HAP-1 (cell line): ENCODE results near the gene TBRG4.

Experiments used
- DNase-seq, 2 experiments: peaks; one replicate each; pipeline ENCODE4 v3.0.0-alpha.2; 2016 to 2020; ENCODE audit warnings: low spot score in 2 of 2
- H3K27me3 ChIP-seq: fragments of 250-450 bp; sonication (Bioruptor Pico); 2 replicates; pipeline ENCODE4 v1.5.1; 2020; ENCODE audit warnings: low read depth, mild to moderate bottlenecking, moderate library complexity
- H3K36me3 ChIP-seq: fragments of 250-450 bp; sonication (Bioruptor Pico); replicated peaks from 2 replicates; pipeline ENCODE4 v1.5.1; 2020; ENCODE audit warnings: mild to moderate bottlenecking
- H3K4me1 ChIP-seq: fragments of 250-450 bp; sonication (Bioruptor Pico); 2 replicates; pipeline ENCODE4 v1.5.1; 2020; ENCODE audit warnings: mild to moderate bottlenecking
- H3K4me3 ChIP-seq: fragments of 250-450 bp; sonication (Bioruptor Pico); 2 replicates; pipeline ENCODE4 v1.5.1; 2020; ENCODE audit warnings: mild to moderate bottlenecking, moderate library complexity
- H3K9me3 ChIP-seq: fragments of 250-450 bp; sonication (Bioruptor Pico); 2 replicates; pipeline ENCODE4 v1.5.1; 2020; ENCODE audit warnings: mild to moderate bottlenecking, moderate library complexity
- in situ Hi-C: fragments of 300-500 bp; cut with MboI; formaldehyde crosslinking; loops from 3 replicates; pipeline ENCODE4 v1.14.3; 2020; ENCODE audit warnings: low sequenced_read_pairs, inconsistent platforms, mixed read lengths

TBRG4 gene

GRCh38 chr7:45151967-45152366, 40.5 kb upstream of the TBRG4 start:
- H3K4me3 ChIP-seq, result no peak overlapping the region
- in situ Hi-C loops, result loop anchor here (5.0 to 10.0 kb wide), 2 partner anchors 110 to 703 kb away; no protein-coding TSS in a partner anchor
- H3K27me3 ChIP-seq, result 0 out of 2 replicates have a peak, but pooled peaks cover under 1% of the 10 kb centered on the region
- H3K9me3 ChIP-seq, result no peaks in the 10 kb centered on the region
- DNase-seq, result no peak
- H3K36me3 ChIP-seq, result no peaks in the 10 kb centered on the region
- no peaks in the 10 kb centered on the region; the same call in 1 of the 2 replicates for H3K4me1 ChIP-seq

GRCh38 chr7:45151131-45151684, 39.7 kb upstream of the TBRG4 start:
- no peak for DNase-seq
- Histone ChIP-seq H3K9me3 (no peaks in the 10 kb centered on the region), H3K4me1 (no peaks in the 10 kb centered on the region; the same call in 1 of the 2 replicates), H3K27me3 (no peaks in the 10 kb centered on the region), H3K4me3 (no peak overlapping the region), H3K36me3 (no peaks in the 10 kb centered on the region)
- in situ Hi-C loops, result loop anchor here (5.0 to 10.0 kb wide), 2 partner anchors 111 to 704 kb away; no protein-coding TSS in a partner anchor

- Histone ChIP-seq H3K36me3 (no peaks in the 10 kb centered on the region), H3K27me3 (no peaks in the 10 kb centered on the region), H3K4me1 (no peaks in the 10 kb centered on the region; the same call in 1 of the 2 replicates), H3K9me3 (no peaks in the 10 kb centered on the region), H3K4me3 (no peak overlapping the region)
- no peak for DNase-seq
- in situ Hi-C loops, result loop anchor here (5.0 to 10.0 kb wide), 2 partner anchors 112 to 705 kb away; no protein-coding TSS in a partner anchor
Measured at GRCh38 chr7:45150199-45150598, 38.7 kb upstream of the TBRG4 start.

GRCh38 chr7:45149606-45150005, 38.1 kb upstream of the TBRG4 start:
- in situ Hi-C loops, result loop anchor here (5.0 to 10.0 kb wide), 2 partner anchors 113 to 705 kb away; no protein-coding TSS in a partner anchor
- no peaks in the 10 kb centered on the region for H3K27me3 ChIP-seq
- no peaks in the 10 kb centered on the region for H3K36me3 ChIP-seq
- no peaks in the 10 kb centered on the region; the same call in 1 of the 2 replicates for H3K4me1 ChIP-seq
- H3K9me3 ChIP-seq, result no peaks in the 10 kb centered on the region
- no peak for DNase-seq
- no peak overlapping the region for H3K4me3 ChIP-seq

- Histone ChIP-seq H3K36me3 (no peaks in the 10 kb centered on the region), H3K4me3 (no peak overlapping the region), H3K27me3 (no peaks in the 10 kb centered on the region), H3K4me1 (no peaks in the 10 kb centered on the region), H3K9me3 (no peaks in the 10 kb centered on the region)
- DNase-seq, result no peak
- in situ Hi-C loops, result no loop called here
Measured at GRCh38 chr7:45148653-45148973, 37.1 kb upstream of the TBRG4 start.

GRCh38 chr7:45147858-45148652, 36.6 kb upstream of the TBRG4 start:
- in situ Hi-C loops, result no loop called here
- no peaks in the 10 kb centered on the region for H3K9me3 ChIP-seq
- H3K36me3 ChIP-seq, result no peaks in the 10 kb centered on the region
- H3K4me3 ChIP-seq, result no peak overlapping the region
- H3K27me3 ChIP-seq, result no peaks in the 10 kb centered on the region
- DNase-seq, result no peak
- no peaks in the 10 kb centered on the region for H3K4me1 ChIP-seq

GRCh38 chr7:45146531-45147379, 35.3 kb upstream of the TBRG4 start:
- no peaks in the 10 kb centered on the region for H3K27me3 ChIP-seq
- H3K36me3 ChIP-seq, result no peaks in the 10 kb centered on the region
- H3K4me3 ChIP-seq, result no peak overlapping the region
- H3K9me3 ChIP-seq, result no peaks in the 10 kb centered on the region
- in situ Hi-C loops, result no loop called here
- H3K4me1 ChIP-seq, result no peaks in the 10 kb centered on the region
- DNase-seq, result no peak

- no peaks in the 10 kb centered on the region for H3K9me3 ChIP-seq
- no peak overlapping the region for H3K4me3 ChIP-seq
- in situ Hi-C loops, result no loop called here
- no peaks in the 10 kb centered on the region for H3K36me3 ChIP-seq
- H3K4me1 ChIP-seq, result no peaks in the 10 kb centered on the region
- no peak for DNase-seq
- no peaks in the 10 kb centered on the region for H3K27me3 ChIP-seq
Measured at GRCh38 chr7:45145881-45146280, 34.4 kb upstream of the TBRG4 start.

GRCh38 chr7:45143616-45144015, 32.1 kb upstream of the TBRG4 start:
- in situ Hi-C loops, result no loop called here
- no peaks in the 10 kb centered on the region for H3K36me3 ChIP-seq
- H3K27me3 ChIP-seq, result no peaks in the 10 kb centered on the region
- no peak overlapping the region for H3K4me3 ChIP-seq
- H3K9me3 ChIP-seq, result no peaks in the 10 kb centered on the region
- H3K4me1 ChIP-seq, result no peaks in the 10 kb centered on the region
- DNase-seq, result no peak

GRCh38 chr7:45140827-45141226, 29.3 kb upstream of the TBRG4 start:
- Histone ChIP-seq H3K4me1 (no peaks in the 10 kb centered on the region), H3K9me3 (no peaks in the 10 kb centered on the region), H3K36me3 (no peaks in the 10 kb centered on the region), H3K4me3 (no peak overlapping the region), H3K27me3 (no peaks in the 10 kb centered on the region; the same call in 1 of the 2 replicates)
- no peak for DNase-seq
- in situ Hi-C loops, result no loop called here

- no peaks in the 10 kb centered on the region for H3K4me1 ChIP-seq
- no peak overlapping the region for H3K4me3 ChIP-seq
- no peak for DNase-seq
- H3K27me3 ChIP-seq, result no peaks in the 10 kb centered on the region; the same call in 1 of the 2 replicates
- in situ Hi-C loops, result no loop called here
- H3K36me3 ChIP-seq, result no peaks in the 10 kb centered on the region
- no peaks in the 10 kb centered on the region for H3K9me3 ChIP-seq
Measured at GRCh38 chr7:45138433-45139267, 27.2 kb upstream of the TBRG4 start.

- Histone ChIP-seq H3K9me3 (no peaks in the 10 kb centered on the region), H3K27me3 (no peaks in the 10 kb centered on the region; the same call in 1 of the 2 replicates), H3K4me1 (no peaks in the 10 kb centered on the region), H3K4me3 (no peak overlapping the region), H3K36me3 (no peaks in the 10 kb centered on the region)
- in situ Hi-C loops, result no loop called here
- peak; percentile 68 to 73 for DNase-seq
Measured at GRCh38 chr7:45136106-45137060, 24.9 kb upstream of the TBRG4 start.
